Neural progenitor cell (in vitro differentiated cells): ENCODE results near the gene GOLM1. TPM values are rescaled to one million over a fixed set of nuclear protein-coding genes. Genes with fewer than 3 reads are reported as not detected.

Source experiments
- DNase-seq: peaks from one replicate; pipeline ENCODE4 v3.0.0-alpha.2; 2016; ENCODE audit warnings: low spot score
- H2AFZ ChIP-seq: fragments of 200-600 bp; sonication (generic); replicated peaks from 2 replicates; pipeline ENCODE4 v1.6.1; 2016; ENCODE audit warnings: antibody characterized with exemption
- H3F3A ChIP-seq: fragments of 200-600 bp; sonication (generic); 2 replicates; pipeline ENCODE4 v1.6.1; 2016; ENCODE audit warnings: antibody characterized with exemption, low read depth
- H3K27ac ChIP-seq: fragments of 200-600 bp; sonication (generic); 2 replicates; pipeline ENCODE4 v1.5.1; 2016; ENCODE audit warnings: mild to moderate bottlenecking
- H3K27me3 ChIP-seq: fragments of 200-600 bp; sonication (generic); 2 replicates; pipeline ENCODE4 v1.6.1; 2016; ENCODE audit warnings: mild to moderate bottlenecking, moderate library complexity
- H3K36me3 ChIP-seq: fragments of 200-600 bp; sonication (generic); 2 replicates; pipeline ENCODE4 v1.5.1; 2016
- H3K4me1 ChIP-seq: fragments of 200-600 bp; sonication (generic); 2 replicates; pipeline ENCODE4 v1.6.1; 2016; ENCODE audit warnings: mixed run types
- H3K4me2 ChIP-seq: fragments of 200-600 bp; sonication (generic); 2 replicates; pipeline ENCODE4 v1.6.1; 2016
- H3K4me3 ChIP-seq: fragments of 200-600 bp; sonication (generic); 2 replicates; pipeline ENCODE4 v1.5.1; 2016
- H3K79me2 ChIP-seq: fragments of 200-600 bp; sonication (generic); 2 replicates; pipeline ENCODE4 v1.6.1; 2016; ENCODE audit warnings: low read depth
- H3K9ac ChIP-seq: fragments of 200-600 bp; sonication (generic); 2 replicates; pipeline ENCODE4 v1.6.1; 2016
- H3K9me3 ChIP-seq: fragments of 200-600 bp; sonication (generic); 2 replicates; pipeline ENCODE4 v1.5.1; 2016; ENCODE audit warnings: low read depth
- H4K20me1 ChIP-seq: fragments of 200-600 bp; sonication (generic); 2 replicates; pipeline ENCODE4 v1.6.1; 2016; ENCODE audit warnings: low read depth
- H3K27ac Mint-ChIP-seq: 3 replicates; pipeline ENCODE4 v1.8.0; 2021; ENCODE audit warnings: mixed read lengths
- H3K27me3 Mint-ChIP-seq: 2 replicates; pipeline ENCODE4 v1.8.0; 2022; ENCODE audit warnings: low read depth, mild to moderate bottlenecking, inconsistent platforms, moderate library complexity, mixed read lengths; ENCODE audit not compliant: insufficient read depth
- H3K36me3 Mint-ChIP-seq: 3 replicates; pipeline ENCODE4 v1.8.0; 2021; ENCODE audit warnings: mixed read lengths
- H3K4me1 Mint-ChIP-seq: 3 replicates; pipeline ENCODE4 v1.8.0; 2021; ENCODE audit warnings: mixed read lengths
- H3K4me3 Mint-ChIP-seq: 3 replicates; pipeline ENCODE4 v1.8.0; 2021; ENCODE audit warnings: mild to moderate bottlenecking, moderate library complexity, mixed read lengths
- H3K9me3 Mint-ChIP-seq: 3 replicates; pipeline ENCODE4 v1.8.0; 2020; ENCODE audit warnings: mixed read lengths
- EZH2 ChIP-seq: fragments of 200-600 bp; sonication (generic); IDR thresholded peaks from 2 replicates; pipeline ENCODE4 v1.6.1; 2017; ENCODE audit warnings: antibody characterized with exemption, mild to moderate bottlenecking, moderate library complexity
- EZH2phosphoT487 ChIP-seq: fragments of 200-600 bp; sonication (generic); IDR thresholded peaks from 2 replicates; pipeline ENCODE4 v1.6.1; 2017; ENCODE audit warnings: antibody characterized with exemption
- total RNA-seq: library from RNA; depleted of rRNA; stranded (reverse); fragments of >200 nt; gene quantifications from 2 replicates; pipeline ENCODE4 v1.2.3, GENCODE V29; 2015; ENCODE audit warnings: low replicate concordance
- TF ChIP-seq, protein P1 (sequence below): fragments of 200-600 bp; sonication (generic); IDR thresholded peaks from 2 replicates; pipeline ENCODE4 v1.5.1; 2017; ENCODE audit warnings: antibody characterized with exemption, mild to moderate bottlenecking

GOLM1 gene
- total RNA-seq, 1 donor from 2014 or later, result 83.5 TPM

GRCh38 chr9:86009133-86009532 is 90.2 kb downstream of the GOLM1 start:
- Histone ChIP-seq H3K4me3 (no peak overlapping the region), H3K79me2 (no peaks in the 10 kb centered on the region), H3K4me2 (no peak overlapping the region), H3K4me1 (no peaks in the 10 kb centered on the region), H3K36me3 (peaks cover 25% of the 10 kb centered on the region), H4K20me1 (no peaks in the 10 kb centered on the region), H3K9ac (no peak overlapping the region), H2AFZ (no peak overlapping the region), H3K27ac (no peak overlapping the region), H3F3A (no peaks in the 10 kb centered on the region), H3K27me3 (no peaks in the 10 kb centered on the region), H3K9me3 (no peaks in the 10 kb centered on the region)
- DNase-seq, result no peak
- Mint-ChIP-seq H3K36me3 (peaks cover 46% of the 10 kb centered on the region), H3K27ac (no peak overlapping the region), H3K9me3 (peaks cover 17% of the 10 kb centered on the region), H3K27me3 (peaks cover 2% of the 10 kb centered on the region), H3K4me3 (no peak overlapping the region), H3K4me1 (no peaks in the 10 kb centered on the region)
- TF ChIP-seq, protein P1, sequence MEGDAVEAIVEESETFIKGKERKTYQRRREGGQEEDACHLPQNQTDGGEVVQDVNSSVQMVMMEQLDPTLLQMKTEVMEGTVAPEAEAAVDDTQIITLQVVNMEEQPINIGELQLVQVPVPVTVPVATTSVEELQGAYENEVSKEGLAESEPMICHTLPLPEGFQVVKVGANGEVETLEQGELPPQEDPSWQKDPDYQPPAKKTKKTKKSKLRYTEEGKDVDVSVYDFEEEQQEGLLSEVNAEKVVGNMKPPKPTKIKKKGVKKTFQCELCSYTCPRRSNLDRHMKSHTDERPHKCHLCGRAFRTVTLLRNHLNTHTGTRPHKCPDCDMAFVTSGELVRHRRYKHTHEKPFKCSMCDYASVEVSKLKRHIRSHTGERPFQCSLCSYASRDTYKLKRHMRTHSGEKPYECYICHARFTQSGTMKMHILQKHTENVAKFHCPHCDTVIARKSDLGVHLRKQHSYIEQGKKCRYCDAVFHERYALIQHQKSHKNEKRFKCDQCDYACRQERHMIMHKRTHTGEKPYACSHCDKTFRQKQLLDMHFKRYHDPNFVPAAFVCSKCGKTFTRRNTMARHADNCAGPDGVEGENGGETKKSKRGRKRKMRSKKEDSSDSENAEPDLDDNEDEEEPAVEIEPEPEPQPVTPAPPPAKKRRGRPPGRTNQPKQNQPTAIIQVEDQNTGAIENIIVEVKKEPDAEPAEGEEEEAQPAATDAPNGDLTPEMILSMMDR, result no peak
- TF ChIP-seq EZH2, result no peak
- TF ChIP-seq EZH2phosphoT487, result no peak

GRCh38 chr9:86005253-86005775 is 94.0 kb downstream of the GOLM1 start:
- Histone ChIP-seq H3K36me3 (peaks cover 36% of the 10 kb centered on the region), H3F3A (no peaks in the 10 kb centered on the region), H3K27me3 (no peaks in the 10 kb centered on the region), H3K9ac (no peak overlapping the region), H4K20me1 (no peaks in the 10 kb centered on the region), H2AFZ (no peak overlapping the region), H3K4me3 (no peak overlapping the region), H3K9me3 (no peaks in the 10 kb centered on the region), H3K79me2 (peaks cover 5% of the 10 kb centered on the region), H3K4me2 (no peak overlapping the region), H3K4me1 (no peaks in the 10 kb centered on the region), H3K27ac (no peak overlapping the region)
- DNase-seq, result no peak
- Mint-ChIP-seq H3K4me1 (no peaks in the 10 kb centered on the region), H3K36me3 (peaks cover 69% of the 10 kb centered on the region), H3K9me3 (peaks cover 34% of the 10 kb centered on the region), H3K27me3 (no peaks in the 10 kb centered on the region), H3K4me3 (no peak overlapping the region), H3K27ac (no peak overlapping the region)
- TF ChIP-seq EZH2, result no peak
- TF ChIP-seq, protein P1, result no peak
- TF ChIP-seq EZH2phosphoT487, result no peak

DNA sequence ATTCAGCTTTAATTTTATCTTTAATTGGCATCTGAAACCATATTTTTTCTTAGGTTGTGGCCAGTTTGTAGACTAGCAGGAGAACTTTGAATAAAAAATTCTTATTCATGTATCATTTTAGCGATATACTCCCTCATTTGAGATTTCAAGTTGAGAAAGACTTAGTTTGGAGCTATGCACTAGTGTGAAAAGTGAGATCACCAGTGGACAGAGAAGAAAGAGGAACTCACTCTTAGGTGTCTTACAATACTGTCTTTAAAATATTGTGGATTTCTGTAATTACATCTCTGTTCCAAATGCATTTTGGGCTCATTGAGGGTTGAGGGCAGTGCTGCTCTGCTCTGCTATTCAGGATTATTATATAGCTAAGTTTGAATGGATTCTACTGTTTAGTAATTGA is 103.8 kb downstream of the GOLM1 start:
- Histone ChIP-seq H3K4me2 (no peak overlapping the region), H3K9ac (no peak overlapping the region), H2AFZ (no peak overlapping the region), H3K9me3 (no peaks in the 10 kb centered on the region), H3F3A (no peaks in the 10 kb centered on the region), H3K27me3 (no peaks in the 10 kb centered on the region), H3K36me3 (peaks cover 21% of the 10 kb centered on the region), H3K4me3 (no peak overlapping the region), H3K79me2 (peaks cover under 1% of the 10 kb centered on the region), H3K27ac (no peak overlapping the region), H3K4me1 (no peaks in the 10 kb centered on the region), H4K20me1 (no peaks in the 10 kb centered on the region)
- Mint-ChIP-seq H3K27ac (no peak overlapping the region), H3K4me1 (no peaks in the 10 kb centered on the region), H3K36me3 (peaks cover 31% of the 10 kb centered on the region), H3K27me3 (peaks cover 3% of the 10 kb centered on the region), H3K4me3 (no peak overlapping the region), H3K9me3 (peaks cover 6% of the 10 kb centered on the region)
- TF ChIP-seq EZH2 (no peak), EZH2phosphoT487 (no peak)
- TF ChIP-seq, protein P1, result no peak
- DNase-seq, result no peak
